HCT116 (cell line): ENCODE results near the gene ANKRD6.

Experiments
- EZH2 ChIP-seq: fragments of 200-600 bp; sonication (generic); IDR thresholded peaks from 2 replicates; pipeline ENCODE4 v1.6.1; 2017; ENCODE audit warnings: antibody characterized with exemption, mixed run types
- POLR2A ChIP-seq: IDR thresholded peaks from 2 replicates; pipeline ENCODE4 v1.7.0; 2011; ENCODE audit warnings: borderline replicate concordance; ENCODE audit not compliant: insufficient read depth, insufficient read length; ENCODE audit errors: extremely low read depth
- POLR2AphosphoS5 ChIP-seq: IDR thresholded peaks from 2 replicates; pipeline ENCODE4 v1.6.1; 2011; ENCODE audit warnings: mild to moderate bottlenecking, low read depth, low read length, moderate library complexity
- SP1 ChIP-seq: IDR thresholded peaks from 2 replicates; pipeline ENCODE4 v1.6.1; 2012; ENCODE audit warnings: low read depth
- SRF ChIP-seq: IDR thresholded peaks from 2 replicates; pipeline ENCODE4 v1.6.1; 2012; ENCODE audit warnings: low read depth
- TF ChIP-seq, protein P1 (sequence below), 3 experiments: fragments of 200-600 bp in 1 of 3; sonication (generic) in 1 of 3; IDR thresholded peaks in 2 of 3; conservative IDR thresholded peaks in 1 of 3; 2 replicates each; pipeline ENCODE4 v1.5.1; 2012 to 2017; ENCODE audit warnings: low read depth in 2 of 3, low read length in 2 of 3, antibody characterized with exemption in 1 of 3, borderline replicate concordance in 1 of 3, control low read depth in 1 of 3, mild to moderate bottlenecking in 1 of 3, mixed read lengths in 1 of 3, mixed run types in 1 of 3, moderate library complexity in 1 of 3; ENCODE audit not compliant: insufficient read depth in 1 of 3
- TF ChIP-seq, protein P2 (sequence below): IDR thresholded peaks from 2 replicates; pipeline ENCODE4 v1.6.1; 2012
- TF ChIP-seq, protein P3 (sequence below): IDR thresholded peaks from 2 replicates; pipeline ENCODE4 v1.6.1; 2012; ENCODE audit warnings: low read depth

DNA sequence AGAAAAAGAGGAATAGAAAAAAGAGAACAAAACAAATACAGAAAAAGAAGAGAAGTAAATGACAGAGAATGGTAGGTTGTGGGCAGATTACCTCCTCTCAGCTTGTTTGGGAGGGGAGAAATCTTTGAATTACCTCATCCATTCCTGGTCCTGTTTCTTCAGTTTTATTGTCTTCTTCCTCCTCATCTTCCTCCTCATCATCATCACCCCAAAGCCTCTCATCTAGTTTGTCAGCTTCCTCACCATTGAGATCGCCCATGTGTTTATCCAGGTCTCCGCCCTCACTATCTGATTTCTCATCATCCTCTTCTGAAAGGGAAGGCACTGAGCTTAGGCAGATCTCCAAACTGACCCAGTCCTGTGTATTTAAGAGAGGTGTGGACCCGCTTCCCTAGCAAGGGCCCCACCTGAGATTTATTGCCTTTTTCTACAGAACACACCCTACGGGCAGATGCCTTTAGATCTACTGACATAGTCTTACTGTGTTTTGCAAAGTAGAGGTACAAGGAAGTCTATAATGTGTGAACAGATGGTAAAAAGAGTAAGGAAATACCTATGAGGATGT lies 229.8 kb downstream of the ANKRD6 start:
- TF ChIP-seq, protein P1, sequence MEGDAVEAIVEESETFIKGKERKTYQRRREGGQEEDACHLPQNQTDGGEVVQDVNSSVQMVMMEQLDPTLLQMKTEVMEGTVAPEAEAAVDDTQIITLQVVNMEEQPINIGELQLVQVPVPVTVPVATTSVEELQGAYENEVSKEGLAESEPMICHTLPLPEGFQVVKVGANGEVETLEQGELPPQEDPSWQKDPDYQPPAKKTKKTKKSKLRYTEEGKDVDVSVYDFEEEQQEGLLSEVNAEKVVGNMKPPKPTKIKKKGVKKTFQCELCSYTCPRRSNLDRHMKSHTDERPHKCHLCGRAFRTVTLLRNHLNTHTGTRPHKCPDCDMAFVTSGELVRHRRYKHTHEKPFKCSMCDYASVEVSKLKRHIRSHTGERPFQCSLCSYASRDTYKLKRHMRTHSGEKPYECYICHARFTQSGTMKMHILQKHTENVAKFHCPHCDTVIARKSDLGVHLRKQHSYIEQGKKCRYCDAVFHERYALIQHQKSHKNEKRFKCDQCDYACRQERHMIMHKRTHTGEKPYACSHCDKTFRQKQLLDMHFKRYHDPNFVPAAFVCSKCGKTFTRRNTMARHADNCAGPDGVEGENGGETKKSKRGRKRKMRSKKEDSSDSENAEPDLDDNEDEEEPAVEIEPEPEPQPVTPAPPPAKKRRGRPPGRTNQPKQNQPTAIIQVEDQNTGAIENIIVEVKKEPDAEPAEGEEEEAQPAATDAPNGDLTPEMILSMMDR (IDR thresholded peaks at IDR 0.05 in 2 of 3, conservative IDR thresholded peaks at IDR 0.05 in 1 of 3; ENCODE audit: borderline replicate concordance in 1 of 3, insufficient read depth in 1 of 3, low read depth in 2 of 3, low read length in 2 of 3) = no peak
- TF ChIP-seq POLR2AphosphoS5 (no peak), EZH2 (no peak), SRF (no peak), SP1 (no peak), POLR2A (no peak)
- TF ChIP-seq, protein P2, sequence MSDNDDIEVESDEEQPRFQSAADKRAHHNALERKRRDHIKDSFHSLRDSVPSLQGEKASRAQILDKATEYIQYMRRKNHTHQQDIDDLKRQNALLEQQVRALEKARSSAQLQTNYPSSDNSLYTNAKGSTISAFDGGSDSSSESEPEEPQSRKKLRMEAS = no peak
- TF ChIP-seq, protein P3, sequence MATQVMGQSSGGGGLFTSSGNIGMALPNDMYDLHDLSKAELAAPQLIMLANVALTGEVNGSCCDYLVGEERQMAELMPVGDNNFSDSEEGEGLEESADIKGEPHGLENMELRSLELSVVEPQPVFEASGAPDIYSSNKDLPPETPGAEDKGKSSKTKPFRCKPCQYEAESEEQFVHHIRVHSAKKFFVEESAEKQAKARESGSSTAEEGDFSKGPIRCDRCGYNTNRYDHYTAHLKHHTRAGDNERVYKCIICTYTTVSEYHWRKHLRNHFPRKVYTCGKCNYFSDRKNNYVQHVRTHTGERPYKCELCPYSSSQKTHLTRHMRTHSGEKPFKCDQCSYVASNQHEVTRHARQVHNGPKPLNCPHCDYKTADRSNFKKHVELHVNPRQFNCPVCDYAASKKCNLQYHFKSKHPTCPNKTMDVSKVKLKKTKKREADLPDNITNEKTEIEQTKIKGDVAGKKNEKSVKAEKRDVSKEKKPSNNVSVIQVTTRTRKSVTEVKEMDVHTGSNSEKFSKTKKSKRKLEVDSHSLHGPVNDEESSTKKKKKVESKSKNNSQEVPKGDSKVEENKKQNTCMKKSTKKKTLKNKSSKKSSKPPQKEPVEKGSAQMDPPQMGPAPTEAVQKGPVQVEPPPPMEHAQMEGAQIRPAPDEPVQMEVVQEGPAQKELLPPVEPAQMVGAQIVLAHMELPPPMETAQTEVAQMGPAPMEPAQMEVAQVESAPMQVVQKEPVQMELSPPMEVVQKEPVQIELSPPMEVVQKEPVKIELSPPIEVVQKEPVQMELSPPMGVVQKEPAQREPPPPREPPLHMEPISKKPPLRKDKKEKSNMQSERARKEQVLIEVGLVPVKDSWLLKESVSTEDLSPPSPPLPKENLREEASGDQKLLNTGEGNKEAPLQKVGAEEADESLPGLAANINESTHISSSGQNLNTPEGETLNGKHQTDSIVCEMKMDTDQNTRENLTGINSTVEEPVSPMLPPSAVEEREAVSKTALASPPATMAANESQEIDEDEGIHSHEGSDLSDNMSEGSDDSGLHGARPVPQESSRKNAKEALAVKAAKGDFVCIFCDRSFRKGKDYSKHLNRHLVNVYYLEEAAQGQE = no peak
